Measurements from ENCODE around the gene TFAP2E.

GRCh38 chr1:35530168-35530567 is 42.9 kb upstream of the TFAP2E start:
- TF ChIP-seq CTCF (IDR thresholded peaks at IDR 0.05), result no peak
- no peak for TF ChIP-seq POLR2A (IDR thresholded peaks at IDR 0.05)

All from uterus (tissue), 2 donors.